SJCRH30 (cell line): ENCODE measurements around the gene PPFIA4. TPM values are rescaled to one million over a fixed set of nuclear protein-coding genes. Genes with fewer than 3 reads are reported as not detected.
A peak's percentile ranks its signal among the peaks of the same experiment; 100 is the strongest.

Experiments
- DNase-seq, 2 experiments: peaks; one replicate each; pipeline ENCODE4 v3.0.0-alpha.2; 2015 to 2020
- H3K27ac ChIP-seq: fragments of 250-450 bp; sonication (Bioruptor Pico); 2 replicates; pipeline ENCODE4 v1.5.1; 2020; ENCODE audit warnings: mild to moderate bottlenecking, moderate library complexity
- H3K27me3 ChIP-seq: fragments of 250-450 bp; sonication (Bioruptor Pico); 2 replicates; pipeline ENCODE4 v1.5.1; 2020; ENCODE audit warnings: mild to moderate bottlenecking, moderate library complexity
- H3K36me3 ChIP-seq: fragments of 250-450 bp; sonication (Bioruptor Pico); 2 replicates; pipeline ENCODE4 v1.5.1; 2020; ENCODE audit warnings: mild to moderate bottlenecking, moderate library complexity
- H3K4me1 ChIP-seq: fragments of 250-450 bp; sonication (Bioruptor Pico); 2 replicates; pipeline ENCODE4 v1.5.1; 2020; ENCODE audit warnings: mild to moderate bottlenecking, moderate library complexity
- H3K4me3 ChIP-seq: fragments of 250-450 bp; sonication (Bioruptor Pico); 2 replicates; pipeline ENCODE4 v1.5.1; 2020; ENCODE audit warnings: mild to moderate bottlenecking, moderate library complexity
- H3K9me3 ChIP-seq: fragments of 250-450 bp; sonication (Bioruptor Pico); replicated peaks from 2 replicates; pipeline ENCODE4 v1.5.1; 2020; ENCODE audit warnings: mild to moderate bottlenecking, moderate library complexity
- total RNA-seq: library from RNA; depleted of rRNA; stranded (reverse); fragments of >200 nt; shearing (Covaris generic); gene quantifications from 2 replicates; pipeline ENCODE4 v1.2.3, GENCODE V29; 2014

The PPFIA4 gene
- total RNA-seq, 1 experiment from 2014 or later = 21.5 TPM

GRCh38 chr1:203043830-203044545 lies 17.7 kb downstream of the PPFIA4 start:
- no peaks in the 10 kb centered on the region for H3K27me3 ChIP-seq
- H3K4me1 ChIP-seq = peaks cover 53% of the 10 kb centered on the region
- no peak overlapping the region for H3K4me3 ChIP-seq
- DNase-seq = no peak
- H3K36me3 ChIP-seq = peaks cover 3% of the 10 kb centered on the region; the same call in 1 of the 2 replicates
- H3K27ac ChIP-seq = no peak overlapping the region
- H3K9me3 ChIP-seq = no peaks in the 10 kb centered on the region

- H3K36me3 ChIP-seq = peaks cover 3% of the 10 kb centered on the region; the same call in 1 of the 2 replicates
- H3K4me1 ChIP-seq = peaks cover 52% of the 10 kb centered on the region
- DNase-seq = no peak
- H3K4me3 ChIP-seq = no peak overlapping the region
- no peaks in the 10 kb centered on the region for H3K9me3 ChIP-seq
- H3K27ac ChIP-seq = no peak overlapping the region
- no peaks in the 10 kb centered on the region for H3K27me3 ChIP-seq
Observed at GRCh38 chr1:203044546-203045250, 18.4 kb downstream of the PPFIA4 start.

GRCh38 chr1:203045336-203045735 lies 19.0 kb downstream of the PPFIA4 start:
- H3K36me3 ChIP-seq = peaks cover 3% of the 10 kb centered on the region; the same call in 1 of the 2 replicates
- H3K27ac ChIP-seq = no peak overlapping the region
- peaks cover 52% of the 10 kb centered on the region for H3K4me1 ChIP-seq
- no peaks in the 10 kb centered on the region for H3K9me3 ChIP-seq
- H3K27me3 ChIP-seq = no peaks in the 10 kb centered on the region
- H3K4me3 ChIP-seq = no peak overlapping the region
- no peak for DNase-seq

GRCh38 chr1:203045821-203046594 lies 19.7 kb downstream of the PPFIA4 start:
- peak in 1 of 2 experiments; percentile 51 for DNase-seq
- H3K27ac ChIP-seq = no peak overlapping the region
- H3K36me3 ChIP-seq = peaks cover 3% of the 10 kb centered on the region; the same call in 1 of the 2 replicates
- H3K9me3 ChIP-seq = no peaks in the 10 kb centered on the region
- peaks cover 52% of the 10 kb centered on the region for H3K4me1 ChIP-seq
- no peaks in the 10 kb centered on the region for H3K27me3 ChIP-seq
- no peak overlapping the region for H3K4me3 ChIP-seq

GRCh38 chr1:203046984-203047630 lies 20.8 kb downstream of the PPFIA4 start:
- Histone ChIP-seq H3K4me3 (no peak overlapping the region), H3K27ac (peak overlapping the region; percentile 11; the same call in 1 of the 2 replicates), H3K9me3 (no peaks in the 10 kb centered on the region), H3K4me1 (peaks cover 51% of the 10 kb centered on the region), H3K36me3 (peaks cover 3% of the 10 kb centered on the region; the same call in 1 of the 2 replicates), H3K27me3 (no peaks in the 10 kb centered on the region)
- DNase-seq = no peak

GRCh38 chr1:203048086-203048485 lies 21.8 kb downstream of the PPFIA4 start:
- Histone ChIP-seq H3K27ac (no peak overlapping the region), H3K4me1 (peaks cover 61% of the 10 kb centered on the region), H3K27me3 (no peaks in the 10 kb centered on the region), H3K4me3 (no peak overlapping the region), H3K36me3 (peaks cover 3% of the 10 kb centered on the region; the same call in 1 of the 2 replicates), H3K9me3 (no peaks in the 10 kb centered on the region)
- no peak for DNase-seq

- Histone ChIP-seq H3K9me3 (no peaks in the 10 kb centered on the region), H3K27ac (no peak overlapping the region), H3K4me1 (peaks cover 66% of the 10 kb centered on the region), H3K36me3 (peaks cover 3% of the 10 kb centered on the region; the same call in 1 of the 2 replicates), H3K27me3 (no peaks in the 10 kb centered on the region), H3K4me3 (no peak overlapping the region)
- peak; percentile 90 to 92 for DNase-seq
Observed at GRCh38 chr1:203048555-203049051, 22.3 kb downstream of the PPFIA4 start.

GRCh38 chr1:203049077-203049476 lies 22.8 kb downstream of the PPFIA4 start:
- no peaks in the 10 kb centered on the region for H3K9me3 ChIP-seq
- no peak overlapping the region for H3K4me3 ChIP-seq
- peaks cover 5% of the 10 kb centered on the region for H3K36me3 ChIP-seq
- peaks cover 71% of the 10 kb centered on the region for H3K4me1 ChIP-seq
- H3K27ac ChIP-seq = peak overlapping the region; percentile 13; the same call in 1 of the 2 replicates
- DNase-seq = peak; percentile 55 to 68
- no peaks in the 10 kb centered on the region for H3K27me3 ChIP-seq

- no peak overlapping the region for H3K4me3 ChIP-seq
- DNase-seq = peak; percentile 55 to 71
- no peaks in the 10 kb centered on the region for H3K27me3 ChIP-seq
- H3K4me1 ChIP-seq = peaks cover 77% of the 10 kb centered on the region
- peak overlapping the region; percentile 20 for H3K27ac ChIP-seq
- no peaks in the 10 kb centered on the region for H3K9me3 ChIP-seq
- peaks cover 11% of the 10 kb centered on the region for H3K36me3 ChIP-seq
Observed at GRCh38 chr1:203049576-203050180, 23.4 kb downstream of the PPFIA4 start.

GRCh38 chr1:203050826-203051225 lies 24.5 kb downstream of the PPFIA4 start:
- Histone ChIP-seq H3K27me3 (no peaks in the 10 kb centered on the region), H3K36me3 (peaks cover 19% of the 10 kb centered on the region), H3K27ac (peak overlapping the region; percentile 93), H3K4me3 (no peak overlapping the region), H3K9me3 (no peaks in the 10 kb centered on the region), H3K4me1 (peaks cover 78% of the 10 kb centered on the region)
- DNase-seq = no peak

GRCh38 chr1:203051841-203052324 lies 25.6 kb downstream of the PPFIA4 start:
- Histone ChIP-seq H3K4me3 (peak overlapping the region; percentile 29), H3K4me1 (peaks cover 72% of the 10 kb centered on the region), H3K36me3 (peaks cover 26% of the 10 kb centered on the region), H3K27ac (peak overlapping the region; percentile 93), H3K27me3 (no peaks in the 10 kb centered on the region), H3K9me3 (no peaks in the 10 kb centered on the region)
- DNase-seq = peak; percentile 100

GRCh38 chr1:203052601-203053000 lies 26.3 kb downstream of the PPFIA4 start:
- DNase-seq = peak; percentile 70 to 80
- peaks cover 68% of the 10 kb centered on the region for H3K4me1 ChIP-seq
- H3K4me3 ChIP-seq = peak overlapping the region; percentile 29
- no peaks in the 10 kb centered on the region for H3K9me3 ChIP-seq
- H3K27ac ChIP-seq = peak overlapping the region; percentile 93
- no peaks in the 10 kb centered on the region for H3K27me3 ChIP-seq
- H3K36me3 ChIP-seq = peaks cover 28% of the 10 kb centered on the region

GRCh38 chr1:203054184-203054583 lies 27.9 kb downstream of the PPFIA4 start:
- Histone ChIP-seq H3K4me1 (peaks cover 60% of the 10 kb centered on the region), H3K36me3 (peaks cover 36% of the 10 kb centered on the region), H3K4me3 (no peak overlapping the region), H3K27me3 (no peaks in the 10 kb centered on the region), H3K27ac (peak overlapping the region; percentile 93), H3K9me3 (no peaks in the 10 kb centered on the region)
- DNase-seq = no peak

- no peak for DNase-seq
- H3K27ac ChIP-seq = no peak overlapping the region
- peaks cover 56% of the 10 kb centered on the region for H3K4me1 ChIP-seq
- H3K27me3 ChIP-seq = no peaks in the 10 kb centered on the region
- H3K4me3 ChIP-seq = no peak overlapping the region
- H3K9me3 ChIP-seq = no peaks in the 10 kb centered on the region
- peaks cover 41% of the 10 kb centered on the region for H3K36me3 ChIP-seq
Observed at GRCh38 chr1:203054642-203055041, 28.4 kb downstream of the PPFIA4 start.
